Activated CD4-positive, CD25-positive, alpha-beta regulatory T cell treated with anti-CD3 and anti-CD28 coated beads, Interleukin-2, amount 50 U/mL, for 72 hours (primary cell): ENCODE measurements around the gene KCNK3.
"Not testable (repeated sequence)": the region's sequence is repeated elsewhere in the genome, so short reads cannot be mapped to it uniquely, and the experiment has no call there.

ENCODE experiments used
- DNase-seq: peaks from one replicate; pipeline ENCODE4 v3.0.0; 2021

KCNK3 gene

DNA sequence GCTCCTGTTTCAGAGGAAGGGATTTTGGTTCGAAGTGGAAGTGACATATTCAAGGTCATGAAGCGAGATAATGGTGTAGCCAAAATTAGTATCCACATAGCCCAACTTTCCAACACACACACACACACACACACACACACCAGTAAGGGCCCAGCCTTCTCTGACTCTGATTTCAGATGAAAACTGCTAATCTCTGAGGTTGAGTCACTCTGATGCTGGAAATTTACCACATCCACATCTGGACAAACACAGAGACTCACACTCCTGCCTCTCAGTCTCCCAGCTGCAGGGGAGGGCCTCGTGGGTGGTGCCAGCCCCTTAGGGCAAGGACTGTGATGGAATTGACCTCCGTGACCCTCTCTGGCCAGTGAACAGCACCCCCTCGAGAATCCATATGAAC lies 42.6 kb downstream of the KCNK3 start:
- DNase-seq: no peak

DNA sequence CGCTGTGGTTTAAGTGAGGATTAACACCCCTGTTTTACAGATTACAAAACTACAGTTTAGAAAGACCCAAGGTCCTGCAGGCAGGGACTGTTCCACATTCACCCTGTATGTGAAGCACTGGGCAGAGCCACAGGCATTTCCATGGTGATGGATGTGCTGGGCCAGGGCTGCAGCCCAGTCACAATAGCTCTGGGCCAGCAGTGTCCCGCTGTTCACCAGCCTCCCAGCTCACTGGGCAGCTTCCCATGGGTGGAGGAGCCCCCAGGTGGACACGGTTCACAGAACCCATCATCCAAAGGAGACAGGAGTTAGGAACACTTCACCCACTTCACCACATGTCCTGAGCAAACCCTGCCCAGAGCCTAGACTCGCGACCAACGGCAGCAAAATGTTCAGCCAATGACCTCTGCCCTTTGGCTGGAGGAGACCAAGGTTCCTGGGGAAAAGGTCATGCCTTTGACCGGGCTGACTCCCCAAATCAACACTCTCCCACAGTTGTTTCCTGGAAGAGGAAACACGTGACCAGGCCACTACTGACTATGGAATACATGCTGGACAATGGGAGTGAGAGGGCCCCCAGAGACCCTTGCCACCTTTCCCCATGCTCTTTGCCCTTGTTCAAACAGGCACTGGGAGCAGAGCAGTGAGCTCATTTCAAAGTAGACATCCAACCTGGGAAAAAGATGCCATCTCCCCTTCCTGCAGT lies 43.5 kb downstream of the KCNK3 start:
- no peak for DNase-seq

DNA sequence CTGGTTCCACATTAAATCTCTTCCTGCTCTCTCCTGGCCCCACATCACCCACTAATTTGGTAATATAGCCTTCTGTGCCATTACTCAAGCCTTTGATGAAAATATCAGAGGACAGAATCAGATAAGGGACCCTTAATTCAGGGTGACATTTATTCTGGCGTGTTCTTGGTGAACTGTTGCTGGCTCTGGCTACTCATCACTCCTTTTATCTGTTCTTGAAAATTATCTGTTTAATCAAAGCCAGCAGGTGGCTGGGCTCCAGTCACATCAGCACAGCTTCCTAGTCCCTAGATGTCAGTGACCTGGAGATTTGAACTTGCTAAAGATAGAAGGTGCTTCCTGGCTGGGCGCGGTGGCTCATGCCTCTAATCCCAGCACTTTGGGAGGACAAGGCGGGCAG lies 44.7 kb downstream of the KCNK3 start:
- no peak for DNase-seq

DNA sequence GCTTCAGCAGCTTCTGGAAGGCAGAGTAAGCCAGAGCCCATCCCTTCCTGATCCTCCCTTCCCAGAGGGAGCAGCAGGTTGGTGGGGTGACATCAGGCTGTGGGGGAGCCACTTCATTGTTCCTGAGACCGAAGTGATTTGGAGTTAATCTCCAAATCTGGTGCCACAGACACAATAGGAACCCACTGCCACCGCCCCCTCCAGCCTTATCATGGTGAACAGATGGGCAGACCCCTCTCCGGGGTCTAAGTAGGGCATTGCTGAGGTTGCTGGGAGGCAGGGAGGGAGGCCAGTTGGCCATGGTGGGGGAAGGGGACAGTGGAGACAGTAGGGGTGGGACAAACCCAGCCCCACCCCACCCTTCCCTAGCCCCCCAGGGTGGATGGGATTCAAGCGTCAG lies 46.0 kb downstream of the KCNK3 start:
- DNase-seq: no peak

DNA sequence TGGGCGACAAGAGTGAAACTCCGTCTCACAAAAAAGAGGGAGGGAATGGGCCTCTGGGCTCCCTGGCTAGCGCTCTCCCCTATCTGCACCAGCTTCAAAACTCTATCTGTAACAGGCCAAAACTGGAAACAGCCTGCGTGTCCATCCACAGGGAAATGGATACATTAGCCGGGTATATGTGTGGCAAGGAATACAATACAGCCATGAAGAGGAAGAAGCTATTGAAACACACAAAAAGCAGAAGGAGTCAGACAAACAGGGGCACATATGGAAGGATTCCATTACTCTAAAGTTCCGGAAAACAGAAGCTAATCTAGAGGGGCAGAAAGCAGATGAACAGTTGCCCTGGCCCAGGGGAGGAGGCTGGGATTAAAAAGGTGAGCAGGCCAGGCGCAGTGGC lies 47.0 kb downstream of the KCNK3 start:
- DNase-seq: no peak

DNA sequence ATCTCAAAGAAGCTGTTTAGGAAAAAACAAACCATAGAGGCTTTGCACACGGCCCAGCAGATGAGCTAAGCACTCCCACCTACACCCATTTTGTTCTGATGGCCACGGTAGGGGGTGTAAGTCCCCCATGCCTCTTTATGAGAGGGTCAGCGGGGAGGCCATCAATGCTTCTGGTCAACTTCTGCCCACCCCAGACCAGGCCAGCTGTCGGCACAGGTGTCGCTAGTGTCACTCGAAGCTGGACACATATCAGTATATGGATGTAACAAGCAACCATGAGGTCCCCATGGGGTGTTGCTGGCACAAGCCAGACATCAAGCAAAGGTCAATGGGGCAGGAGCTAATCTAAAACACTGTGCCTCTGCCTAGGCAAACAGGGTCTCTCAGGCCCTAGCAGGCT lies 47.8 kb downstream of the KCNK3 start:
- DNase-seq: no peak

DNA sequence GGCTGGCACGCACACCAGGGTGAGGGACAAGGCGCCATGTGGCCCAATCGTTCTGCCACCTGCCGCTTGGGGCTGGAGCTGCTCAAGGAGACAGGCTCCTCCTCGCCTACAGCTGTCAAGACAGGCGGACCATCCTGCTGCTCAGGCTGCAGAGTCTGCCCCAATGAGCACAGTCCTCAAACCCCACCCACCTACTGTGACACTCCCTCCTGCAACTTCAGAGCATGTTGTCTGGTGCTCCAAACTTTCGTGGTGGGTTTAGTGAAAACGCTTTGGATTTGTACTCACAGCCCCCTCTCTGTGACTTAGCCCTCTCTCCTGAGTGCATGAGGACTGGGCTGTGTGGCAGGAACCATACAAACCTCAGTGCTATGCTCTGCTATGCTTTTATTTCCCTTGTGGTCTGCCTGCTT lies 48.4 kb downstream of the KCNK3 start:
- no peak for DNase-seq

DNA sequence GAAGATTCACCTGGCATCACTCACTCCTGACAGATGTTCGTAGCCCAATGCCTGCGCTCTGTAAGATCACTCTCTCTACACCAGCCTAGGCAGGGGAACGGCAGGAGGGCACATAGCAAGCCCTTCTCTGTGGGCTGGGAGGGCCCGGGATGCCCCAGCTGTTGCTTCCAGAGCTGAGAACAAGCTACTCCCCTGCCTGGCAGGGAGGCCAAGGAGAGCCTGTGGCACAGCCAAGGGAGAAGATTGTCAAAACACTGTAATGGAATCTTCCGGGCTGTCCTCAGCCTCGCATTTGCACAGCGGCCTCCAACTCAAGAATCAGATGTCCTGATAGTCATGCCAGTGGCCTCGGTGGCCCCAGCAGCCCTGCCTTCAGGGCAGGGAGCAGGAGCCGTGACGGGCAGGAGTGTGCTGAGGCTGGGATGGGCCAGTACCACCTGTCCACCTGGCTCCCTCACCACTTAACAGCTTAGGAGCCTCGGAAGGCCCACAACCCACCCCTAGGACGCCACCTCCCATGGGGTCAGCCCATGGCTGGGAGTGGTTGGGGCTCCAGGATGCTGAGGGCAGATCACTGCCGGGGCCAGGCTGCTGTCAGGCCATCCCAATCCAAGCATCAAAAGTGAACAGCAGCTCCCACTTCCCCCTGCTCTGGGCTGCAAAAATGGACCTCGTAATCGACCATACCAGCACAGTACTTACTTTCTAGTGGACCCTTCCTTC lies 49.7 kb downstream of the KCNK3 start:
- no peak for DNase-seq

DNA sequence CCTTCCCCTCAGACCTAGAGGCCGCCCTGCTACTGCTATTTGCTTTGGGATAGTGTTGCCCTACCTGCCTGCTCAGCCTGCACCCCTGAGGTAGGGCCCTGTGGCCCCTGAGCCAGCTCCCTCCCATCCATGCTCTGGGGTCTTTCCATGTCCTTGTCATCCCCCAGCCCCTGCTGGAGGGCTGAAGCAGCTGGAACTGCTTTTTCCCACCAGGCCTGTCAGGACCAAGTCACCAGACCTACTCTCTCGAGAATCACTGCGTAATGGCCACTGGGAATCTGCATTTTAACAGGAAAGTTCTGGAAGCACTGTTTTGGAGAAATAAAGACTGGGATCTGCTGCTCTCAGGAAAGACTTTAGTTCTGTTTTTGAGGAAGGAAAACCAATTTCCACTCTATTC lies 51.3 kb downstream of the KCNK3 start:
- no peak for DNase-seq

DNA sequence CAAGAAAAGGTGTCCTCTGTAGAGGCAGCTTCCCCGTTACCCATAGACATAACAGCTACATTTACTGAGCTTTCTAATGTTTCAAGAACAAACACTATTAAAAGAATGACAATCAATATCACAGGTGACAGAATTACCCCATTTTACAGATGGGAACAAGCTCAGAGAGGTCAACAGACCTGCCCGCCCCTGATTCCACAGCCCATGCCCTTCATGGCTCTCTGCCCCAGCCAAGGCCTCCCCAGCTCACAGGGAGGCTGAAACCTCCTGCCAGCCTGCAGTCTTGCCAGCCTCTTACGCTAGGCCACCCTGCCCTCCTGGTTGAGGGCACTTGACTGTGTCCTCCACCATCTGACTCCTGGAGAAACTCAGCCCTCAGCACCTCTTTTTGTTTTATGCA lies 52.4 kb downstream of the KCNK3 start:
- DNase-seq: no peak

DNA sequence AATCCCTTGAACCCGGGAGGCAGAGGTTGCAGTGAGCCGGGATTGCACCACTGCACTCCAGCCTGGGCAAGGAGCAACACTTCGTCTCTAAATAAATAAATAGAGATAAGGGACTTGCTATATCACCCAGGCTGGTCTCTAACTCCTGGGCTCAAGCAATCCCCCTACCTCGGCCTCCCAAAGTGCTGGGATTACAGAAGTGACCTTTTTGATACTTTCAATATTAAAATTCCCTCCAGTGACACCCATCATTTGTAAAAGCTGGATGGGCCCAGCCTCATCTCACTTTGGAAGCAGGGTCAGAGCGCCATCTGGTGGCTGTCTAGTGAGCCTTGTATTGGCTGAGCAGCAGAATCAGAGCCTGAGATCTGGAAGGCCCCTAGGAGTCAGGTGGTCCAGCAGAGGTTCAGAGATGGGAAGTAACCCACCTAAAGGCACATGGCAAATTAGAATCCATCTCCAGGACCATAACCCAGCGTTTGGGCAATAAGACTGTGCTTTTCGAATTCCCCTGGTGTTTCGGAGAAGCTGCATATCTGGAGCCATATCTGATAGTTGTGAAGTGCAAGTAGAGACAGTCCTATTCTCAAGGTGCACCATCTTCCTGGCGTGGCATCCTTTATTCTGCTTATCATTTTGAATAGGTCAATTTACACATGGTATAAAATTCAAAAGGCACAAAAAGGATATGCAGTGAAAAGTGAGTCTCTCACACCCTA lies 53.2 kb downstream of the KCNK3 start:
- peak; percentile 81 for DNase-seq

DNA sequence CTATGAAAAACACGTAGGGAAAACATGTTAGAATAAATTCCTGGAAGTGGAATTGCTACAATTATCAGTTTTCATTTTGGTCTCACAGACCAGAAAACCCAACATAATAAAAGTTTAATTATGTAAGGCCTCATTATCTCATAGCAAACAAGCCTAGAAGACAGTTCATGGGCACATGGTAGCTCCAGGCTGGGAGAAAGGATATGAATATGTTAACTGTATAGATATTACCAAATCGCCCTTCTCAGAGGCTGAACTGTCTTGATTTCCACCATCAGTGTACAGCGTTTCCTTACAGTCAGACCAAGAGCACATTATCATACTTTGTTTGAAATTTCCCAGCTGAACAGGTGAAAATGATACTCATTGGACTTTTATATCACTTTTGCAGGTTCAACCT lies 54.4 kb downstream of the KCNK3 start:
- no peak for DNase-seq

DNA sequence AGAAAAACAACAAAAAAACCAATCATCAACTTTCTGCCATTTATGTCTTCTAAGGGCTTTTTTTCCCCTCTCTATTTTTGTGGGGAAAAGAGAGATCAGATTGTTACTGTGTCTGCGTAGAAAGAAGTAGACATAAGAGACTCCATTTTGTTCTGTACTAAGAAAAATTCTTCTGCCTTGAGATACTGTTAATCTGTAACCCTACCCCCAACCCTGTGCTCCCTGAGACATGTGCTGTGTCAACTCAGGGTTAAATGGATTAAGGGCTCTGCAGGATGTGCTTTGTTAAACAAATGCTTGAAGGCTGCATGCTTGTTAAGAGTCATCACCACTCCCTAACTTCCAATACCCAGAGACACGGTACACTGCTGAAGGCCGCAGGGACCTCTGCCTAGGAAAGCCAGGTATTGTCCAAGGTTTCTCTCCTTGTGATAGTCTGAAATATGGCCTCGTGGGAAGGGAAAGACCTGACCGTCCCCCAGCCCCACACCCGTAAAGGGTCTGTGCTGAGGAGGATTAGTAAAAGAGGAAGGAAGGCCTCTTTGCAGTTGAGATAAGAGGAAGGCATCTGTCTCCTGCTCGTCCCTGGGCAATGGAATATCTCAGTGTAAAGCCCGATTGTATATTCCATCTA lies 57.4 kb downstream of the KCNK3 start:
- not testable (repeated sequence) for DNase-seq

DNA sequence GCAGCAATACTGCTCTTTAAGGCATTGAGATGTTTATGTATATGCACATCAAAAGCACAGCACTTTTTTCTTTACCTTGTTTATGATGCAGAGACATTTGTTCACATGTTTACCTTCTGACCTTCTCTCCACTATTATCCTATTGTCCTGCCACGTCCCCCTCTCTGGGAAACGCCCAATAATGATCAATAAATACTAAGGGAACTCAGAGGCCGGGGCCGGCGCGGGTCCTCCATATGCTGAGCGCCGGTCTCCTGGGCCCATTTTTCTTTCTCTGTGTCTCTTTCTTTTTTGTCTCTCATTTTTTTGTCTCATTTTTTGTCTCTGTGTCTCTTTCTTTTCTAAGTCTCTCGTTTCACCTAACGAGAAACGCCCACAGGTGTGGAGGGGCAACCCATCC lies 57.9 kb downstream of the KCNK3 start:
- not testable (repeated sequence) for DNase-seq

DNA sequence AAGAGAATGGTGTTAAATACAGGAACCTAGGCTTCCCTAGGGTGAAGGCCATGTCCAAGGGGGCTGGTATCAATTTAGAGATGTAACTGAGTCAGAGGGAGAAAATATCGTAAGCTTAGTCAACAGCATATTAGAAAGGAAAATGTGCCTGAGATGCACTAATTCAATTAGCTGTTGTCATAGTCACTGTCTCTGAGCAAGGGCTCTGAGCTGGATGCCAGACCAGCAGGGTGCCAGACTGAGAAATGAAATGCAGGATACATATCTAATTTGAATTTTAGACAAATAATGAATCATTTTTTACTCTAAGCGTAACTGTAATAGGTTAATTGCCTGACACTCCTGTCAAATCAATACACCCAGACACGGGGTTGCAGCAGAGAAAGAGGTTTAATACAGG lies 60.1 kb downstream of the KCNK3 start:
- DNase-seq: no peak

DNA sequence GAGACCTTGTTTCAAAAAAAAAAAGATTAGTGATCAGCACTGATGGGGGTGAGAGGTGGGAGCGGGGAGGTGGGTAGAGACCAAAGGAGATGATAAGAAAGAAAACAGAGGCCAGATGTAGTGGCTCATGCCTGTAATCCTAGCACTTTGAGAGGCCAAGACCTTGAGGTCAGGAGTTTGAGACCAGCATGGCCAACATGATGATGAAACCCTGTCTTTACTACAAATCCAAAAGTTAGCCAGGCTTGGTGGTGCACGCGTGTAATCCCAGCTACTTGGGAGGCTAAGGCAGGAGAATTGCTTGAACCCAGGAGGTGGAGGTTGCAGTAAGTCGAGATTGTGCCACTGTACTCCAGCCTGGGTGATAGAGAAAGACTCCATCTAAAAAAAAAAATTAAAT lies 62.0 kb downstream of the KCNK3 start:
- DNase-seq: no peak

DNA sequence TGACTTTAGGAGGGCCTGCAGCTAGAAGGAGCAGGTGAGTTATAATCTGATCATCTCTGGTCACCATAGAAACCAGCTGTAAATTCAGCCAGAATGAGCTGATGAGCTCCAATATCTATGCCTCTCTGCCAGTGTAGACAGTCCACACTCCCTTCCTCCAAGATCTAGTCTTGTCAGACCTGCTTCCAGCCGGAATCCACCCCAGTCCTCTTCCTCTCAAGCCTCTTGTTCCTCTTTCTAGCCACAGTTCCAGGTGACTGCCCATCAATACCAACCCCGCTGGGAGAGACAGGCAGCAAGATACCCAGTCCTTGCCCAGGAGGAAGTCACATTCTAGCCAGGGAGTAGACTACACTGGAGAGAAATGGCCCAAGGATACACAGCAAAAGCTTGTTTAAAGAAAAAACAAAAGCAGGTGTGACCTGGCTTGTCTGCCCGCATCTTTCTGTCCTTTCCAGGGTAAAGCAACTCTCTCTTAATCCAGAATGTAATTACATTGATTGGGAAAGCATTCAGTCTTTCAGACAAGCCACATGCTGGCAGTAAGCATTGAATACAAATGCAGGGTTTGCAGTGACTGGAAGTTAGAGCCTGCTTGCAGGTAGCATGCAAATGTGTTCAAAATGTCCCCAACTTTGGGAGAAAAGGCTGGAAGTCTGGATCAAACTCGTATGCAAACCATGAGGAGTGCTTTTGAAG lies 62.6 kb downstream of the KCNK3 start:
- no peak for DNase-seq

DNA sequence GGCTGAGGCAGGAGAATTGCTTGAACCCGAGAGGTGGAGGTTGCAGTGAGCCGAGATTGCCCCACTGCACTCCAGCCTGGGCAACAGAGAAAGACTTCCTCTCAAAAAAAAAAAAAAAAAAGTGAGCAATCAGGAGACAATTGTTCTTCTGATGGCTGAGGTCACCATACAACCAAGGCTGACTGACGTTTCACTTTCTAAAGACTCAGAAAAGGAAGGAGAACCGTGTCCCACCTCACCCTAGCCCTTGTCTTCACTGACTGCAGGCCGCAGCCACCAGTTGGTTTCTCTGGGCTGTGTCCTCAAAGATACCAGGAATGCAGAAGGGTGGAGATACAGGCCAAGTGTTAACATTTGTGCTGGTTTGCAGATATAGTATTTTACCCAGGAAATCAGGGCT lies 63.8 kb downstream of the KCNK3 start:
- DNase-seq: no peak

DNA sequence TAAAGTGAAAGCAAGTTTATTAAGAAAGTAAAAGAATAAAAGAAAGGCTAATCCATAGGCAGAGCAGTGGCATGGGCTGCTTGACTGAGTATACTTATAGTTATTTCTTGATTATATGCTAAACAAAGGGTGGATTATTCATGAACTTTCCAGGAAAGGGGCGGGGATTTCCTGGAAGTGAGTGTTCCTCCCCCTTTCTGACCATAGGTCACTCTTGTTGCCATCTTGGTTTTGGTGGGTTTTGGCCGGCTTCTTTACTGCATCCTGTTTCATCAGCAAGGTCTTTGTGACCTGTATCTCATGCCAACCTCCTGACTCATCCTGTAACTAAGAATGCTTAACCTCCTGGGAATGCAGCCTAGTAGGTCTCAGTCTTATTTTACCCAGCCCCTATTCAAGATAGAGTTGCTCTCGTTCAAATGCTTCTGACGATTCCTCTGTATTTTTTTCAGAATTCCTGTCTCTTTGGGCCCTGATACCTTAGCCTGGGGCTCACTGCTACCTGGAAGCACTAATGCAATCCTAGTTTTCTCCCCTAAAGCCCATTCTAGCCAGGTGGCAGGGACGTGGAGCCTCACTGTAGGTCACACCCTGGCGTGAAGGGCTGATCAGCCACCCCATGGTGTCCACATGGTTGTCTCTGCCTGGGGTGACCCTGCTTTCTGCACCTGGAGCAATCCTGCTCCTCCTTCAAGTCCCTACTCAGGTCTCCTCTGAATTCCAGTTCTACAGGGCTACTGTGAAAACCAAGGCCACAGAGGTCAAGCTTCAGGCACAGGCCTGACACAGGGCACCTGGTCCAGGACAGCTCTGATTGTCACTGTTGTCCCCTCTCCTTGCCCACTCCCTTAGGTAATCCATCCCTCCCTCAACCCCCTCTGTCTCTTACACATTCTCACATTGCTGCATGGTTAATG lies 65.6 kb downstream of the KCNK3 start:
- DNase-seq: peak; percentile 49

DNA sequence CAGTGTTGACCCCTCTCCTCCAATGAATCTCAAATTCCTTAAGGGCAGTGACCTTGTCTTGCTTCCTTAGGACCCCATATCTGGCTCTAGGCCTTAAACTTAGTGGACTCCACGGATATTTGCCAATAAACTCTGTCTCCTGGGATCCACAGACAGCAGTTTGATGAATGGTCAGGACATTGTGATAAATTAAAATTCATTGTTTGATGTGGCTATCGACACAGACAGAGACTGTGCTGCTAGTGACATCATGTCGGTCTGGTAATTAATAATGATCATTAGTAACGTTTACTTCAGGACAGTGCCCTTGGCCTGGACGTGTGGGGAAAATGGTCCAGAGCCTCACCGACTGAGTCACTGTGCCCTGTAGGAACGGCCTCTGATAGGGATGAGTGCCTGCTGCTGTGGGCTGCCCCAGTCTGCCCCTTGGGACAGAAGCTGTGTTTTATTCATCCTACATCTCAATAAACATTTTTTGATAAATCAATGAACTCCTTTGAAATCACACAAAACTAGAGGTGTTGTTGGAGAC lies 66.3 kb downstream of the KCNK3 start:
- no peak for DNase-seq

DNA sequence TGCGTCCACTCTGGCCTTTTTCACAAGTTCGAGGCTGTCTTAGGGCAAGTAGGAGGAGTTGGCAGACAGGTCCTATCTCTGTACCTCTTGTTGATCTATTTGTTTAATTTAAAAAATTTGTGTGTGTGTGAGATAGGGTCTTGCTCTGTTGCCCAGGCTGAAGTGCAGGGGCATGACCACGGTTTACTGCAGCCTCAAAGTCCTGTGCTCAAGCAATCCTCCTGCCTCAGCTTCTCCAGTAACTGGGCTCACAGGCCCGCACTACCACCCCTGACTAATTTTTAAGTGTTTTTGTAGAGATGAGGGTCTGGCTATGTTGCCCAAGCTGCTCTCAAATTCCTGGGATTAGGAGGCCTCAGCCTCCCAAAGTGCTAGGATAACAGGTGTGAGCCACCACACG lies 67.3 kb downstream of the KCNK3 start:
- no peak for DNase-seq

DNA sequence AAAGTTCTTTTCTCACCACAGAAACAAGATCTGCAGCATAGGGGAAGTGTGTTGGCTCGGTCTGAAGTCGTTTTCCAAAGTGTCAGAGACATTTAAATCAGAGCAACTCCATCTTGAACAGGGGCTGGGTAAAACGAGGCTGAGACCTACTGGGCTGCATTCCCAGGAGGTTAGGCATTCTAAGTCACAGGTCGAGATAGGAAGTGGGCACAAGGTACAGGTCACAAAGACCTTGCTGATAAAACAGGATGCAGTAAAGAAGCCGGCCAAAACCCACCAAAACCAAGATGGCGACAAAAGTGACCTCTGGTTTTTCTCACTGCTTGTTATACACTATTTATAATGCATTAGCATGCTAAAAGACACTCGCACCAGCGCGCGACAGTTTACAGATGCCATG lies 68.5 kb downstream of the KCNK3 start:
- not testable (repeated sequence) for DNase-seq
